Measurements from ENCODE around the gene GALNS. TPM values are rescaled to one million over a fixed set of nuclear protein-coding genes. Genes with fewer than 3 reads are reported as not detected.
A peak's percentile ranks its signal among the peaks of the same experiment; 100 is the strongest.

The GALNS gene
- total and polyA plus RNA-seq, 2 of the 13 experiments (the other 11 are each of a cell fraction or from before 2014, with no cell fraction given): 9.2 to 9.8 TPM

GRCh38 chr16:88785106-88785924, 71.4 kb downstream of the GALNS start, which contains the start of gene PIEZO1 (continued):
- TF ChIP-seq HMGXB3 (CRISPR knock-in tag; IDR thresholded peaks at IDR 0.05; ENCODE audit: borderline replicate concordance) (no peak), MXD1 (CRISPR knock-in tag; IDR thresholded peaks at IDR 0.05) (peak; percentile 71), ZNF800 (CRISPR knock-in tag; IDR thresholded peaks at IDR 0.05) (peak; percentile 51; the same call in 1 of the 2 replicates), ZBTB42 (CRISPR knock-in tag; IDR thresholded peaks at IDR 0.05) (0 out of 2 replicates have a peak, but pooled peaks have one; percentile 28), HDAC2 (CRISPR knock-in tag; IDR thresholded peaks at IDR 0.05) (peak; percentile 80), CREBL2 (CRISPR knock-in tag; IDR thresholded peaks at IDR 0.05; ENCODE audit: borderline replicate concordance) (no peak), TCF7L2 (IDR thresholded peaks at IDR 0.05; ENCODE audit: low read depth, low read length) (no peak), NCOA2 (CRISPR knock-in tag; IDR thresholded peaks at IDR 0.05) (no peak; the same call in 1 of the 2 replicates), EEA1 (CRISPR knock-in tag; IDR thresholded peaks at IDR 0.05; ENCODE audit: borderline replicate concordance) (peak; percentile 86; the same call in 1 of the 2 replicates), MYC (CRISPR knock-in tag; IDR thresholded peaks at IDR 0.05; ENCODE audit: borderline replicate concordance) (peak; percentile 91), ZHX1 (CRISPR knock-in tag; IDR thresholded peaks at IDR 0.05; ENCODE audit: low read depth) (no peak; the same call in 1 of the 2 replicates), THAP7 (CRISPR knock-in tag; IDR thresholded peaks at IDR 0.05) (peak; percentile 87; the same call in 1 of the 2 replicates), SOX6 (IDR thresholded peaks at IDR 0.05) (no peak), SOX6 (CRISPR knock-in tag; IDR thresholded peaks at IDR 0.05) (peak; percentile 27; the same call in 1 of the 2 replicates), ZFP41 (CRISPR knock-in tag; IDR thresholded peaks at IDR 0.05; ENCODE audit: borderline replicate concordance) (0 out of 2 replicates have a peak, but pooled peaks have one; percentile 35), TEF (CRISPR knock-in tag; IDR thresholded peaks at IDR 0.05) (no peak)
